ENCODE results near the gene SLC26A11. TPM values are rescaled to one million over a fixed set of nuclear protein-coding genes. Genes with fewer than 3 reads are reported as not detected.

Gene SLC26A11
- total and polyA plus RNA-seq, 4 donors, result 19.2 to 61.7 (median 34.1) TPM

DNA sequence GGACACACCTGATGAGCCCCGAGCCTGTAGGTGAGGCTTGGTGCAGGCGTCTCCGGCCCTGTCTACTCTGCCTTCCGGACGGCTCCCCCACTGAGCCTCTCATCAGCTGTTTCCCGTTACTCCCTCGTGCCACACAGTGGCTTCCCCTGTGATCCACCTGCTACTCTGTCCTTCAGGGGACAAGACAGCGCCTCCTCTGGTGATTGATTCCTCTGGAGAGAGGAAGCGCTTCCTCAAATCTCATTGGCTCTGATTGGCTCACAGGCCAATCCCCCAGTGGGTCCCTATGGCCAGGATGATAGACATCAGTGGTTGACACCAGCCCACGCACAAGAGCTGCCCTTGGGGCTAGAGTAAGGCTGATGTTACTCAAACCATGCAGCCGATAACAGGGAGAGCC, 64.4 kb downstream of the SLC26A11 start:
- H3K4me1 ChIP-seq (ENCODE audit: control insufficient read depth, insufficient read depth, low read length), result peaks cover 8% of the 10 kb centered on the region
- H3K9me3 ChIP-seq (ENCODE audit: control insufficient read depth, insufficient read depth, low read length), result no peaks in the 10 kb centered on the region
- DNase-seq (ENCODE audit: low read depth in 4 of 6, low spot score in 6 of 6), result no peak
- no peak overlapping the region for H3K27ac ChIP-seq (ENCODE audit: low read depth, low read length)
- peaks cover 61% of the 10 kb centered on the region for H3K36me3 ChIP-seq (ENCODE audit: control insufficient read depth, insufficient read depth, low read length)
- no peak overlapping the region for H3K4me3 ChIP-seq (ENCODE audit: low read depth, low read length)
- WGBS (ENCODE audit: insufficient coverage), result 62% methylated on average over 11 of the region's 11 CpGs
- H3K27me3 ChIP-seq (ENCODE audit: control insufficient read depth, insufficient read depth, low read length), result no peaks in the 10 kb centered on the region

DNA sequence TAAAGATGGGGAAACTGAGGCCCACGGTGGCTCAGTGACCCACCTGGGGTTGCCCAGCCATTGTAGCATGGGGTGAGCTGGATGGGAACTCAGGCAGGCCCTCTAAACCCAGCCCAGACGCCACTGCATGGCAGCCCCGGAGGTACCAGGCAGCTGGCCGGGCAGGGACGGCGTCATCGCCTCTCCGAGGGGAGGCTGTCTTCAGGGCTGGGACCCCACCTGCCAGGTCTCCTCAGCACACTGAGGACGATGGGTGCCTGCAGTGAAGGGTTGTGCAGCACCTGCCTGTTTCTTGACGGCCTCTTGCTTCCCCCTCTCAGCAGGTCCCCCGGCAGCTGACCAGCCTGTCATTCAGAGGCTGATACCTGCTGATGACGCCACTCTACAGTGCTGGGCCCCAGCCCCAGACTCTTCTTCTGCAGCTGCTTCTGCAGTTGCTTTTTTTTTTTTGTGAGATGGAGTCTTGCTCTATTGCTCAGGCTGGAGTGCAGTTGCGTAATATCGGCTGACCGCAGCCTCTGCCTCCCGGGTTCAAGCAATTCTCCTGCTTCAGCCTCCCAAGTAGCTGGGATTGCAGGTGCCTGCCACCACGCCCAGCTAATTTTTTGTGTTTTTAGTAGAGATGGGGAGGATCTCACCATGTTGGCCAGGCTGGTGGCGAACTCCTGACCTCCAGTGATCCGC, 65.2 kb downstream of the SLC26A11 start:
- WGBS (ENCODE audit: insufficient coverage), result 94% methylated on average over 18 of the region's 19 CpGs
- peaks cover 69% of the 10 kb centered on the region for H3K36me3 ChIP-seq (ENCODE audit: control insufficient read depth, insufficient read depth, low read length)
- no peak for DNase-seq (ENCODE audit: low read depth in 4 of 6, low spot score in 6 of 6)
- no peak overlapping the region for H3K4me3 ChIP-seq (ENCODE audit: low read depth, low read length)
- H3K27ac ChIP-seq (ENCODE audit: low read depth, low read length), result no peak overlapping the region
- no peaks in the 10 kb centered on the region for H3K27me3 ChIP-seq (ENCODE audit: control insufficient read depth, insufficient read depth, low read length)
- no peaks in the 10 kb centered on the region for H3K9me3 ChIP-seq (ENCODE audit: control insufficient read depth, insufficient read depth, low read length)
- H3K4me1 ChIP-seq (ENCODE audit: control insufficient read depth, insufficient read depth, low read length), result peaks cover under 1% of the 10 kb centered on the region

DNA sequence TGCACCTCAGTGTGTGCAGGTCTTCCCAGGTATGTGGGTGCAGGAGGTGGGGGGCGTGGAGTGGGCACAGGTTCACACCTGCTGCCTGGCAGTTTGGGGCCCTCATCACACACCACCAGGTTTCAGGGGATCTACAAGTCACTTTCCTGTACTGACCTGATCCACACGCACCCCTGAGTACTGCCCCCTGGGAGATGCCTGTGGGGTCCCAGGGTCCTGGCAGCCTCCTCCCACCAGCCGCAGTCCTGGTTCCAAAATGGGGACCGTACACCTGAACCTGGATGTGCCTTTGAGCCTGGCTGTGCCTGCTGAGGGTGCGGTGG, 66.4 kb downstream of the SLC26A11 start:
- DNase-seq (ENCODE audit: low read depth in 4 of 6, low spot score in 6 of 6), result no peak
- no peaks in the 10 kb centered on the region for H3K9me3 ChIP-seq (ENCODE audit: control insufficient read depth, insufficient read depth, low read length)
- H3K27ac ChIP-seq (ENCODE audit: low read depth, low read length), result no peak overlapping the region
- WGBS (ENCODE audit: insufficient coverage), result 94% methylated on average over 5 of the region's 5 CpGs
- no peak overlapping the region for H3K4me3 ChIP-seq (ENCODE audit: low read depth, low read length)
- no peaks in the 10 kb centered on the region for H3K4me1 ChIP-seq (ENCODE audit: control insufficient read depth, insufficient read depth, low read length)
- H3K27me3 ChIP-seq (ENCODE audit: control insufficient read depth, insufficient read depth, low read length), result no peaks in the 10 kb centered on the region
- H3K36me3 ChIP-seq (ENCODE audit: control insufficient read depth, insufficient read depth, low read length), result peaks cover 71% of the 10 kb centered on the region

DNA sequence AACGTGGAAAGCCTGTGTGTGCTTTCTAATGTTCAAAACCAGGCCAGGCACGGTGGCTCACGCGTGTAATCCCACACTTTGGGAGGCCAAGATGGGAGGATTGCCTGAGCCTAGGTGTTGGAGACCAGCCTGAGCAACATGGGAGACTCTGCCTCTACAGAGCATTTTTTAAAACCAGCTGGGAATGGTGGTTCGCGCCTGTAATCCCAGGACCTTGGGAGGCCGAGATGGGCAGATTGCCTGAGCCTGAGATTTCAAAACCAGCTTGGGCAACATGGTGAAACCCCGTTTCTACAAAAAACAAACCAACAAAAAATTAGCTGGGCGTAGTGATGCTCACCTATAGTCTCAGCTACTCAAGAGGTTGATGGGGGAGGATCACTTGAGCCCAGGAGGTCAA, 66.8 kb downstream of the SLC26A11 start:
- no peaks in the 10 kb centered on the region for H3K9me3 ChIP-seq (ENCODE audit: control insufficient read depth, insufficient read depth, low read length)
- H3K36me3 ChIP-seq (ENCODE audit: control insufficient read depth, insufficient read depth, low read length), result peaks cover 71% of the 10 kb centered on the region
- no peak overlapping the region for H3K4me3 ChIP-seq (ENCODE audit: low read depth, low read length)
- no peaks in the 10 kb centered on the region for H3K4me1 ChIP-seq (ENCODE audit: control insufficient read depth, insufficient read depth, low read length)
- H3K27me3 ChIP-seq (ENCODE audit: control insufficient read depth, insufficient read depth, low read length), result no peaks in the 10 kb centered on the region
- DNase-seq (ENCODE audit: low read depth in 4 of 6, low spot score in 6 of 6), result no peak
- WGBS (ENCODE audit: insufficient coverage), result 90% methylated on average over 6 of the region's 9 CpGs
- H3K27ac ChIP-seq (ENCODE audit: low read depth, low read length), result no peak overlapping the region

DNA sequence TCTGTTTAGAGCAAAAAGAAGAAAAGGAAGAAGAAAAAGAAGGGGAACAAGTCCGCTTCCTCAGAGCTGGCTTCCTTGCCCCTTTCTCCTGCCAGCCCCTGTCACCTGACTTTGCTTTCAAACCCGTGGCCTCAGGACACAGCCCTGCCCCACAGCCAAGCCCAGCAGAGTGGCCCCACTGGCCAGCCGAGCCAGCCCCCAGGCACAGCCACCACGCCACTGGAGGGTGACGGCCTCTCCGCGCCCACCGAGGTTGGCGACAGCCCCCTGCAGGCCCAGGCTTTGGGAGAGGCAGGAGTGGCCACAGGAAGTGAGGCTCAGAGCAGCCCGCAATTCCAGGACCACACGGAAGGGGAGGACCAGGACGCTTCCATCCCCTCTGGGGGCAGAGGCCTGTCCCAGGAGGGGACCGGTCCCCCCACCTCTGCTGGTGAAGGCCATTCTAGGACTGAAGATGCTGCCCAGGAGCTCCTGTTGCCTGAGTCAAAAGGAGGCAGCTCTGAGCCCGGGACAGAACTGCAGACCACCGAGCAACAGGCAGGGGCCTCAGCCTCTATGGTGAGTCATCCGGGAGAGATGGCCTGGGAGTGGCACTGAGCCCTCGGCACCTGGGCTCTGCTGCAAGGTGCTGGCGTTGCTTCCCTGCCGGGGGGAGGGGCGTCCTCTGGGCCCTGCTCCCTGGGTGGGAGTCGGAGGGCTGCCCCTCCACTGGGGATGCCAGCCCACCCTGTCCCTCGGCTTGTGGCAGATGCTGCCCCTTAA, 67.8 kb downstream of the SLC26A11 start:
- Histone ChIP-seq H3K4me1 (ENCODE audit: control insufficient read depth, insufficient read depth, low read length) (no peaks in the 10 kb centered on the region), H3K9me3 (ENCODE audit: control insufficient read depth, insufficient read depth, low read length) (no peaks in the 10 kb centered on the region), H3K27me3 (ENCODE audit: control insufficient read depth, insufficient read depth, low read length) (no peaks in the 10 kb centered on the region), H3K4me3 (ENCODE audit: low read depth, low read length) (no peak overlapping the region), H3K27ac (ENCODE audit: low read depth, low read length) (no peak overlapping the region), H3K36me3 (ENCODE audit: control insufficient read depth, insufficient read depth, low read length) (peaks cover 77% of the 10 kb centered on the region)
- WGBS (ENCODE audit: insufficient coverage), result 85% methylated on average over 21 of the region's 22 CpGs
- no peak for DNase-seq (ENCODE audit: low read depth in 4 of 6, low spot score in 6 of 6)

DNA sequence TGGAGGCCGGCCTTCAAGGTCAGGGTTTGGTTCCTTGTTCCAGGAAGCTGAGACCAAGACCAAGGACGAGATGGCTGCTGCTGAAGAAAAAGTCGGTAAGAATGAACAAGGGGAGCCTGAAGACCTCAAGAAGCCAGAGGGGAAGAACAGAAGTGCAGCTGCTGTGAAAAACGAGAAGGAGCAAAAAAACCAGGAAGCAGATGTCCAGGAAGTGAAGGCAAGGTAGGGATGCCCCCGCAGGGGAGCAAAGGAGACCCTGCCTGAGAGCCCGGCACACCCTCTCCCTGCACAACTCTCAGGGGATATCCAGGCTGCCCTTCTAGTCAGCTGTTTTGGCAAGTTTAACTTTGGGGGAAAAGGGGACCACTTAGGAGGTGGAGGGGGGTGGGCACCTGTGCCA, 69.4 kb downstream of the SLC26A11 start:
- WGBS (ENCODE audit: insufficient coverage), result 80% methylated on average over 5 of the region's 6 CpGs
- no peak overlapping the region for H3K4me3 ChIP-seq (ENCODE audit: low read depth, low read length)
- H3K27ac ChIP-seq (ENCODE audit: low read depth, low read length), result no peak overlapping the region
- H3K4me1 ChIP-seq (ENCODE audit: control insufficient read depth, insufficient read depth, low read length), result no peaks in the 10 kb centered on the region
- no peaks in the 10 kb centered on the region for H3K9me3 ChIP-seq (ENCODE audit: control insufficient read depth, insufficient read depth, low read length)
- H3K36me3 ChIP-seq (ENCODE audit: control insufficient read depth, insufficient read depth, low read length), result peaks cover 75% of the 10 kb centered on the region
- no peaks in the 10 kb centered on the region for H3K27me3 ChIP-seq (ENCODE audit: control insufficient read depth, insufficient read depth, low read length)
- DNase-seq (ENCODE audit: low read depth in 4 of 6, low spot score in 6 of 6), result no peak

DNA sequence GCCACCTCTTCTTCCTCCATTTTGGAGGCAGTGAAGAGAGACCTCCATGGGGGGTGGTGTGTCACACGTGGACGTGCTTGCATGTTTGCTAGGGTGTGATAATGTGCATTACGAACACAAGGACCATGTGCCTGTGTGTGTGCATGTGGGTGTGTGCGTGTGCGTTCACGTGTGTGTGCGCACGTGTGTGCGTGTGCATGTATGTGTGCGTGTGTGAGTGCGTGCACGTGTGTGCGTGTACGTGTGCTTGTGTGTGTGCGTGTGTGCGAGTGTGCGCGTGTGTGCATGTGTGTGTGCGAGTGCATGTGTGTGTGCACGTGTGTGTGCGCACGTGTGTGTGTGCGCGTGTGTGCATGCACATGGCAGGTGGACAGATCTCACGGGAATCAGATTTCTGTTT, 69.9 kb downstream of the SLC26A11 start:
- H3K4me3 ChIP-seq (ENCODE audit: low read depth, low read length), result no peak overlapping the region
- H3K4me1 ChIP-seq (ENCODE audit: control insufficient read depth, insufficient read depth, low read length), result no peaks in the 10 kb centered on the region
- H3K27me3 ChIP-seq (ENCODE audit: control insufficient read depth, insufficient read depth, low read length), result no peaks in the 10 kb centered on the region
- 97% methylated on average over 25 of the region's 25 CpGs for WGBS (ENCODE audit: insufficient coverage)
- H3K36me3 ChIP-seq (ENCODE audit: control insufficient read depth, insufficient read depth, low read length), result peaks cover 77% of the 10 kb centered on the region
- H3K9me3 ChIP-seq (ENCODE audit: control insufficient read depth, insufficient read depth, low read length), result no peaks in the 10 kb centered on the region
- no peak for DNase-seq (ENCODE audit: low read depth in 4 of 6, low spot score in 6 of 6)
- H3K27ac ChIP-seq (ENCODE audit: low read depth, low read length), result no peak overlapping the region

DNA sequence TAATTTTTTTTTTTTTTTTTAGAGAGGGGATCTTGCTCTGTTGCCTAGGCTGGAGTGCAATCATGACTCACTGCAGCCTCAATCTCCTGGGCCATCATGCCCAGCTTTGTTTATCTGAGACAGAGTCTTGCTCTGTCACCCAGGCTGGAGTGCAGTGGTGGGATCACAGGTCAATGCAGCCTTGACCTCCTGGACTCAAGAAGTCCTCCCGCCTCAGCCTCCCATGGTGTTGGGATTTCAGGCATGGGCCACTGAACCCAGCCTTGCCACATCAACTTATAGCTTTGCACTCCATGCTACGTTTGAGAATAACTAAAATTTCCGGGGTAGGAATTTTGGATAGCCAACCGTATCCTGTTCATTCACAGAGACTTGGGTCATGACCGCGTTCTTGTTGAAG, 71.0 kb downstream of the SLC26A11 start:
- no peaks in the 10 kb centered on the region for H3K27me3 ChIP-seq (ENCODE audit: control insufficient read depth, insufficient read depth, low read length)
- no peaks in the 10 kb centered on the region for H3K9me3 ChIP-seq (ENCODE audit: control insufficient read depth, insufficient read depth, low read length)
- WGBS (ENCODE audit: insufficient coverage), result 92% methylated on average over 2 of the region's 6 CpGs
- no peak overlapping the region for H3K27ac ChIP-seq (ENCODE audit: low read depth, low read length)
- H3K36me3 ChIP-seq (ENCODE audit: control insufficient read depth, insufficient read depth, low read length), result peaks cover 80% of the 10 kb centered on the region
- no peak overlapping the region for H3K4me3 ChIP-seq (ENCODE audit: low read depth, low read length)
- H3K4me1 ChIP-seq (ENCODE audit: control insufficient read depth, insufficient read depth, low read length), result no peaks in the 10 kb centered on the region
- no peak for DNase-seq (ENCODE audit: low read depth in 4 of 6, low spot score in 6 of 6)

DNA sequence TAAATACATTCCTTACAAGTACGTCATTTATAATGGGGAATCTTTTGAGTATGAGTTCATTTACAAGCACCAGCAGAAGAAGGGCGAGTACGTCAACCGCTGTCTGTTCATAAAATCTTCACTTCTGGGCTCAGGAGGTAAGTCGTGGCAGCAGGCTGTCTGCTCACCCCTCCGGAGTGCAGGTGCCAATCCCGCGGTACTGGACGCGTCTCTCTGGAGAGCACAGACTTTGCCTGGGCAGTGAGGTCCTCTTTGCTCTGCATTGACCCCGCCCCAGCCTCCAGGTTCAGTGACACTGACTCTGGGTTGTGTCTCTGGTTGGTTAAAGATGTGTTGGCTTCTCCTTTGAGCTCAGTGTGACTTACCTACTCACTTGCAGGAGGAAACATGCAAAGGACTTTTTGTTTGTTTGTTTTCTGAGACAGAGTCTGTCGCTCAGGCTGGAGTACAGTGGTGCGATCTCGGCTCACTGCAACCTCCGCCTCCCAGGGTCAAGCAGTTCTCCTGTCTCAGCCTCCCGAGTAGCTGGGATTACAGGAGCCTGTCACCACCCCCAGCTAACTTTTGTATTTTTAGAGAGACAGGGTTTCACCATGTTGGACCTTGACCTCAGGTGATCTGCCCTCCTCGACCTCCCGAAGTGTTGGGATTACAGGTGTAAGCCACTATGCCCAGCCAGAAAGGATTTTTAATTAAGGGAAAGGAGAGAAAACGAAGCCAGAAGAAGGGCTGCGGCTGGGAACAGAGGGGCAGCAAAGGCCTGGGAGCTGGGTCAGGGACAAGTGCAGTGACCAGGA, 71.7 kb downstream of the SLC26A11 start:
- WGBS (ENCODE audit: insufficient coverage), result 91% methylated on average over 20 of the region's 20 CpGs
- Histone ChIP-seq H3K4me3 (ENCODE audit: low read depth, low read length) (no peak overlapping the region), H3K36me3 (ENCODE audit: control insufficient read depth, insufficient read depth, low read length) (peaks cover 79% of the 10 kb centered on the region), H3K9me3 (ENCODE audit: control insufficient read depth, insufficient read depth, low read length) (no peaks in the 10 kb centered on the region), H3K27ac (ENCODE audit: low read depth, low read length) (no peak overlapping the region), H3K27me3 (ENCODE audit: control insufficient read depth, insufficient read depth, low read length) (no peaks in the 10 kb centered on the region), H3K4me1 (ENCODE audit: control insufficient read depth, insufficient read depth, low read length) (no peaks in the 10 kb centered on the region)
- DNase-seq (ENCODE audit: low read depth in 4 of 6, low spot score in 6 of 6), result no peak

Data from spinal cord (tissue), 10 donors.